ENCODE measurements around the gene MARCHF3. TPM values are rescaled to one million over a fixed set of nuclear protein-coding genes. Genes with fewer than 3 reads are reported as not detected.

The MARCHF3 gene
- total RNA-seq, 4 donors from 2014 or later: 23.4 to 53.7 (median 29.3) TPM

DNA sequence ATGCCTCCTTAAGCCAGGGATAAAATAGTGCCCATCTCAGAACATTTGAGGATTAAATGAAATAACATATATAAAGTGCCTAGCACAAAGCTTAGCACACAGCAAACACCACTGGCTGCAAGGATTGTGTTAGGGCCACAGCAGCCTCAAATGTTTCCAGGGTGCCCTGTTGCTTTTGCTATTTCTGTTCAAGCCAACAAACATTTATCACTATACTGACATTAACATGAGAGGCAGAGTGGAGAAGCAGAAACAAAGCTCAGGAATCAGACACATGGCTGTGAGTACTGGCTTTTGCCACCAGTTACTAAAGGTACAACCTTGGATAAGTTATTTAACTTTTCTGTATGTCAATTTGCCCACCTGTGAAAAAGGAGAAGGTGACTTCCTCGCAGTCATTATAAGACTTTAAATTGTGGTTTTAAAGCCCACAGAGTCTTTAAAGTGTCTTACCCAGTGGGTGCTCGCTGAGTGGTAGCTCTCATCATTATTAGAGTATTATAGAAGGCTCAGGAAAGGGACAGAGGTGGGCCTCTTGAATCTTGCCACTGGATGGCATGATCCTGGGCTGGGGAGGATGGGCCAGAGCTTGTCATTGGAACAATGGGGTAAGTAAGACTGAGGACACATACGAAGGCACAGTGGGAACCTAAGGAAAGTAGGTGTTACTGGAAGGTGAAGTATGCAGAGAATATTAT, 98.2 kb downstream of the MARCHF3 start:
- intact Hi-C loops (cut with DNase I; ENCODE audit: low total_unique reads): no loop called here
- WGBS, 2 donors: 89 to 93% methylated on average over 3 of the region's 3 CpGs
- DNase-seq (ENCODE audit: low spot score in 2 of 2): no peak
- no peak for TF ChIP-seq POLR2A (IDR thresholded peaks at IDR 0.05)
- TF ChIP-seq, protein P1, sequence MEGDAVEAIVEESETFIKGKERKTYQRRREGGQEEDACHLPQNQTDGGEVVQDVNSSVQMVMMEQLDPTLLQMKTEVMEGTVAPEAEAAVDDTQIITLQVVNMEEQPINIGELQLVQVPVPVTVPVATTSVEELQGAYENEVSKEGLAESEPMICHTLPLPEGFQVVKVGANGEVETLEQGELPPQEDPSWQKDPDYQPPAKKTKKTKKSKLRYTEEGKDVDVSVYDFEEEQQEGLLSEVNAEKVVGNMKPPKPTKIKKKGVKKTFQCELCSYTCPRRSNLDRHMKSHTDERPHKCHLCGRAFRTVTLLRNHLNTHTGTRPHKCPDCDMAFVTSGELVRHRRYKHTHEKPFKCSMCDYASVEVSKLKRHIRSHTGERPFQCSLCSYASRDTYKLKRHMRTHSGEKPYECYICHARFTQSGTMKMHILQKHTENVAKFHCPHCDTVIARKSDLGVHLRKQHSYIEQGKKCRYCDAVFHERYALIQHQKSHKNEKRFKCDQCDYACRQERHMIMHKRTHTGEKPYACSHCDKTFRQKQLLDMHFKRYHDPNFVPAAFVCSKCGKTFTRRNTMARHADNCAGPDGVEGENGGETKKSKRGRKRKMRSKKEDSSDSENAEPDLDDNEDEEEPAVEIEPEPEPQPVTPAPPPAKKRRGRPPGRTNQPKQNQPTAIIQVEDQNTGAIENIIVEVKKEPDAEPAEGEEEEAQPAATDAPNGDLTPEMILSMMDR (IDR thresholded peaks at IDR 0.05): no peak
- no peak overlapping the region for H3K4me3 ChIP-seq (ENCODE audit: low read depth, poor library complexity, severe bottlenecking)

DNA sequence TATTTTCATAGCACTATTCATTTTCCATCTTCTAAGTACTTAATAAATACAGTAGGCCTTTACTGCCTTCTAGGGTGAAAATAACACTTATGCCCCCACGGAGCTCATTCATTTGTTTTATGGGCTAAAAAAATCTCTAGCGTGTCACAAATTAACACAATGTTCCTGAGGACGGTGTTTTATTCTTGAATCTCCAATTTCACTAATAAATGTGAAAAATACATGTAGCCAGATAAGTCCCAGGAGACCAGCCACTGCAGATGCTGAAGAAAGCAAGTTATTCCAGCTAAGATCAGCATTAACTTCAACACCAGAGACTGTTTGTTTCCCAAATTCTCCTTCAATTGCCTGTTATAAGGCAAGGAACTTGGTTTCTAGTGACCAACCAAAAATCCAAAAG, 102.3 kb downstream of the MARCHF3 start:
- 72 to 82% methylated on average over 3 of the region's 3 CpGs for WGBS, 2 donors
- TF ChIP-seq, protein P1 (IDR thresholded peaks at IDR 0.05): no peak
- no peak for TF ChIP-seq POLR2A (IDR thresholded peaks at IDR 0.05)
- no peak overlapping the region for H3K4me3 ChIP-seq (ENCODE audit: low read depth, poor library complexity, severe bottlenecking)
- no peak for DNase-seq (ENCODE audit: low spot score in 2 of 2)
- intact Hi-C loops (cut with DNase I; ENCODE audit: low total_unique reads): no loop called here

GRCh38 chr5:126927429-126927828, 102.9 kb downstream of the MARCHF3 start:
- intact Hi-C loops (cut with DNase I; ENCODE audit: low total_unique reads): no loop called here
- TF ChIP-seq POLR2A (IDR thresholded peaks at IDR 0.05): no peak
- TF ChIP-seq, protein P1 (IDR thresholded peaks at IDR 0.05): no peak
- WGBS, 2 donors: 62 to 82% methylated on average over 1 of the region's 1 CpG
- no peak for DNase-seq (ENCODE audit: low spot score in 2 of 2)
- H3K4me3 ChIP-seq (ENCODE audit: low read depth, poor library complexity, severe bottlenecking): no peak overlapping the region

DNA sequence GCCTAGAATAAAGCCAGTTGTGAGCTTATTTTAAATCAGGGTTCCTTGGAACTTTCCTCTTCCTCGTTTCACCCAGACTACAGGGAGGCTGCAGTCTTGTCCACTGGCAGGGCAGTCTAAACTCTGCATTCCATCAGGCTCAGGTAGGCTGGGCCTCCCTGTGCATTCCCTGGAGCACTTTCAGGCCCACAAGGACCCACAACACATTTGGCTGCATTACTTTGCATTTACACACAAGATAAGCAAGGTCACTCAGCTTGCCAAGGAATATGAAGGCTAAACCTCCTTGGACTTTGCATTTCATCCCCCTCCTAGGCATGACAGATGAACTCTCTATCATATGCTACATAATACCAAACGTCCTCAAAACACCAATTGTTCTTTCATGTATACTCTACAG, 104.2 kb downstream of the MARCHF3 start:
- no peak overlapping the region for H3K4me3 ChIP-seq (ENCODE audit: low read depth, poor library complexity, severe bottlenecking)
- no peak for DNase-seq (ENCODE audit: low spot score in 2 of 2)
- TF ChIP-seq POLR2A (IDR thresholded peaks at IDR 0.05): no peak
- TF ChIP-seq, protein P1 (IDR thresholded peaks at IDR 0.05): no peak
- intact Hi-C loops (cut with DNase I; ENCODE audit: low total_unique reads): no loop called here
- WGBS, 2 donors: 73 to 78% methylated on average over 2 of the region's 2 CpGs

DNA sequence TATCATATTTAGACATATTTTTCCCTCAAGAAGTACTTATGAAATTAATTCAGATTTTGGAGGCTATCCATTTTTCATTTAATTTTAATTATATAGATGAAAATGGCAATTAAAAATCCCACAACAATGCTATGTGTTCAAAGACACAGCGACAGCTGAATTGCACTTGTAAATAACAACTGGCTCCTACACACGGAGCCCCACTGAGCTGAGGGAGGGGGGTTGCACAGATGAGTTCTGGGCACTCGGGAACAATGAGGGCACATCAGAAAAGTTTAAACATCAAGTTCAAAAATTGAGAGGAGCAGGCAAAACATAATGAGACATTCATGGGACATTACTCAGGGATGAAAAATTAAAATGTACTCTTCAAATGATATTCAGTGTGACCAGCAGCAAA, 104.9 kb downstream of the MARCHF3 start:
- no peak overlapping the region for H3K4me3 ChIP-seq (ENCODE audit: low read depth, poor library complexity, severe bottlenecking)
- no peak for DNase-seq (ENCODE audit: low spot score in 2 of 2)
- no peak for TF ChIP-seq POLR2A (IDR thresholded peaks at IDR 0.05)
- TF ChIP-seq, protein P1 (IDR thresholded peaks at IDR 0.05): no peak
- intact Hi-C loops (cut with DNase I; ENCODE audit: low total_unique reads): no loop called here
- 55 to 63% methylated on average over 3 of the region's 3 CpGs for WGBS, 2 donors
